ENCODE data around the gene TEX11. TPM values are rescaled to one million over a fixed set of nuclear protein-coding genes. Genes with fewer than 3 reads are reported as not detected.

Gene TEX11
- total and polyA plus RNA-seq, 10 of the 15 experiments (the other 5 are each of a cell fraction or from before 2014, with no cell fraction given): not detected

DNA sequence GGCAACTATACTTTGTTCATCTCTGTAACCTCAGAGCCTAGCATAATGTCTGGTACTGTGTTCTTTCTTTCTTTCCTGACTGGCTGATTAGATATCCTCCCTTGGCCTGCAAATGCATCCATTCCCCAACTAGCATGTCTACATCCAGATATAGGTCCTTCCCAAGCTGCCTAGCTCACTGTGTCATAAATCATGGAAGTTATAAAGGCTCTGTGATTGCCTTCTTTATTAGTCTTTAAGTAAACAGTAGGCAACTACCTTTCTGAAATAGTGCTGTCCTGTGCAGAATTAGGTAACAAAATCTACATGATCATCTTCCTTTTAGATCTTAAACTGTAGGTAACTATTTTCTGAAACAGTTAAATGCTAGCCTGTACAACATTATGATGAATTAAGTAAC lies 239.4 kb downstream of the TEX11 start:
- ChIA-PET RAD21 (ENCODE audit: unreplicated experiment) (no interaction called here), SMC1A (ENCODE audit: uncharacterized antibody, unreplicated experiment) (no interaction called here), POLR2A (no interaction called here), CTCF (no interaction called here)
- Histone ChIP-seq H3K9me3 (replicated peaks; ENCODE audit: control insufficient read depth, insufficient read depth, low read length) (no peaks in the 10 kb centered on the region), H2AFZ (ENCODE audit: control insufficient read depth, low read depth, low read length) (no peak overlapping the region), H3K4me3 (no peak overlapping the region), H3K4me2 (ENCODE audit: control insufficient read depth, insufficient read depth) (no peak overlapping the region), H3K36me3 (ENCODE audit: control insufficient read depth in 2 of 2, insufficient read depth in 2 of 2, low read length in 1 of 2) (no peaks in the 10 kb centered on the region), H3K4me1 (ENCODE audit: control insufficient read depth, insufficient read depth, low read length) (no peaks in the 10 kb centered on the region), H3K79me2 (ENCODE audit: control insufficient read depth, insufficient read depth, low read length) (no peaks in the 10 kb centered on the region), H4K20me1 (ENCODE audit: control insufficient read depth, insufficient read depth) (no peaks in the 10 kb centered on the region), H3K27ac (ENCODE audit: control insufficient read depth, insufficient read depth) (no peak overlapping the region), H3K9ac (ENCODE audit: control insufficient read depth, insufficient read depth, low read length) (no peak overlapping the region), H3K27me3 (replicated peaks in 1 of 2; ENCODE audit: control insufficient read depth in 2 of 2, insufficient read depth in 2 of 2, low read length in 1 of 2) (no peaks in the 10 kb centered on the region)
- no peak for ATAC-seq
- no peak for FAIRE-seq
- in situ Hi-C loops (cut with MboI) (loop anchor here (10.0 kb wide), 1 partner anchor 214 kb away; no protein-coding TSS in a partner anchor), intact Hi-C loops (cut with micrococcal nuclease; ENCODE audit: unreplicated experiment) (no loop called here)
- no TSS peak for BruUV-seq (replicated peaks)
- TF ChIP-seq ZBED1 (IDR thresholded peaks at IDR 0.05; ENCODE audit: borderline replicate concordance) (no peak), NBN (IDR thresholded peaks at IDR 0.05) (no peak), CBX3 (IDR thresholded peaks at IDR 0.05; ENCODE audit: borderline replicate concordance, low read depth) (no peak), NFXL1 (IDR thresholded peaks at IDR 0.05; ENCODE audit: borderline replicate concordance) (no peak), ZNF217 (IDR thresholded peaks at IDR 0.05) (no peak)
- TF ChIP-seq, protein P1, sequence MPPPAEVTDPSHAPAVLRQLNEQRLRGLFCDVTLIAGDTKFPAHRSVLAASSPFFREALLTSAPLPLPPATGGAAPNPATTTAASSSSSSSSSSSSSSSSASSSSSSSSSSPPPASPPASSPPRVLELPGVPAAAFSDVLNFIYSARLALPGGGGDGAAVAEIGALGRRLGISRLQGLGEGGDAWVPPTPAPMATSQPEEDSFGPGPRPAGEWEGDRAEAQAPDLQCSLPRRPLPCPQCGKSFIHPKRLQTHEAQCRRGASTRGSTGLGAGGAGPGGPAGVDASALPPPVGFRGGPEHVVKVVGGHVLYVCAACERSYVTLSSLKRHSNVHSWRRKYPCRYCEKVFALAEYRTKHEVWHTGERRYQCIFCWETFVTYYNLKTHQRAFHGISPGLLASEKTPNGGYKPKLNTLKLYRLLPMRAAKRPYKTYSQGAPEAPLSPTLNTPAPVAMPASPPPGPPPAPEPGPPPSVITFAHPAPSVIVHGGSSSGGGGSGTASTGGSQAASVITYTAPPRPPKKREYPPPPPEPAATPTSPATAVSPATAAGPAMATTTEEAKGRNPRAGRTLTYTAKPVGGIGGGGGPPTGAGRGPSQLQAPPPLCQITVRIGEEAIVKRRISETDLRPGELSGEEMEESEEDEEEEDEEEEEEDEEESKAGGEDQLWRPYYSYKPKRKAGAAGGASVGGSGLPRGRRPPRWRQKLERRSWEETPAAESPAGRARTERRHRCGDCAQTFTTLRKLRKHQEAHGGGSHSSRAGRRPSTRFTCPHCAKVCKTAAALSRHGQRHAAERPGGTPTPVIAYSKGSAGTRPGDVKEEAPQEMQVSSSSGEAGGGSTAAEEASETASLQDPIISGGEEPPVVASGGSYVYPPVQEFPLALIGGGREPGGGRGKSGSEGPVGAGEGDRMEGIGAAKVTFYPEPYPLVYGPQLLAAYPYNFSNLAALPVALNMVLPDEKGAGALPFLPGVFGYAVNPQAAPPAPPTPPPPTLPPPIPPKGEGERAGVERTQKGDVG (CRISPR knock-in tag; IDR thresholded peaks at IDR 0.05): no peak
- TF ChIP-seq, protein P2, sequence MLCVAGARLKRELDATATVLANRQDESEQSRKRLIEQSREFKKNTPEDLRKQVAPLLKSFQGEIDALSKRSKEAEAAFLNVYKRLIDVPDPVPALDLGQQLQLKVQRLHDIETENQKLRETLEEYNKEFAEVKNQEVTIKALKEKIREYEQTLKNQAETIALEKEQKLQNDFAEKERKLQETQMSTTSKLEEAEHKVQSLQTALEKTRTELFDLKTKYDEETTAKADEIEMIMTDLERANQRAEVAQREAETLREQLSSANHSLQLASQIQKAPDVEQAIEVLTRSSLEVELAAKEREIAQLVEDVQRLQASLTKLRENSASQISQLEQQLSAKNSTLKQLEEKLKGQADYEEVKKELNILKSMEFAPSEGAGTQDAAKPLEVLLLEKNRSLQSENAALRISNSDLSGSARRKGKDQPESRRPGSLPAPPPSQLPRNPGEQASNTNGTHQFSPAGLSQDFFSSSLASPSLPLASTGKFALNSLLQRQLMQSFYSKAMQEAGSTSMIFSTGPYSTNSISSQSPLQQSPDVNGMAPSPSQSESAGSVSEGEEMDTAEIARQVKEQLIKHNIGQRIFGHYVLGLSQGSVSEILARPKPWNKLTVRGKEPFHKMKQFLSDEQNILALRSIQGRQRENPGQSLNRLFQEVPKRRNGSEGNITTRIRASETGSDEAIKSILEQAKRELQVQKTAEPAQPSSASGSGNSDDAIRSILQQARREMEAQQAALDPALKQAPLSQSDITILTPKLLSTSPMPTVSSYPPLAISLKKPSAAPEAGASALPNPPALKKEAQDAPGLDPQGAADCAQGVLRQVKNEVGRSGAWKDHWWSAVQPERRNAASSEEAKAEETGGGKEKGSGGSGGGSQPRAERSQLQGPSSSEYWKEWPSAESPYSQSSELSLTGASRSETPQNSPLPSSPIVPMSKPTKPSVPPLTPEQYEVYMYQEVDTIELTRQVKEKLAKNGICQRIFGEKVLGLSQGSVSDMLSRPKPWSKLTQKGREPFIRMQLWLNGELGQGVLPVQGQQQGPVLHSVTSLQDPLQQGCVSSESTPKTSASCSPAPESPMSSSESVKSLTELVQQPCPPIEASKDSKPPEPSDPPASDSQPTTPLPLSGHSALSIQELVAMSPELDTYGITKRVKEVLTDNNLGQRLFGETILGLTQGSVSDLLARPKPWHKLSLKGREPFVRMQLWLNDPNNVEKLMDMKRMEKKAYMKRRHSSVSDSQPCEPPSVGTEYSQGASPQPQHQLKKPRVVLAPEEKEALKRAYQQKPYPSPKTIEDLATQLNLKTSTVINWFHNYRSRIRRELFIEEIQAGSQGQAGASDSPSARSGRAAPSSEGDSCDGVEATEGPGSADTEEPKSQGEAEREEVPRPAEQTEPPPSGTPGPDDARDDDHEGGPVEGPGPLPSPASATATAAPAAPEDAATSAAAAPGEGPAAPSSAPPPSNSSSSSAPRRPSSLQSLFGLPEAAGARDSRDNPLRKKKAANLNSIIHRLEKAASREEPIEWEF (IDR thresholded peaks at IDR 0.05; ENCODE audit: insufficient replicate concordance, low read depth, low read length): no peak
- no peak for DNase-seq (ENCODE audit: low read depth, low spot score)

All from GM12878 (cell line).